A673 (cell line): ENCODE measurements around the gene BCAS4. TPM values are rescaled to one million over a fixed set of nuclear protein-coding genes. Genes with fewer than 3 reads are reported as not detected.

ENCODE experiments used
- BruUV-seq: library from RNA; stranded (reverse); fragments of 400-500 nt; replicated peaks from 2 replicates; lab custom pipeline; 2021; lab: Mats Ljungman, UMichigan
- CTCF ChIA-PET: fragments of 300-600 bp; sonication (Branson Sonifier 250); formaldehyde crosslinking; loops from one replicate; lab custom pipeline; 2022; ENCODE audit warnings: antibody characterized with exemption; lab: Charles Lee
- POLR2A ChIA-PET: fragments of 300-600 bp; sonication (Branson Sonifier 250); formaldehyde crosslinking; loops from one replicate; lab custom pipeline; 2022; ENCODE audit warnings: antibody characterized with exemption; ENCODE audit not compliant: low non-redundant PET; lab: Charles Lee
- DNase-seq: peaks from one replicate; pipeline ENCODE4 v3.0.0-alpha.2; 2015; ENCODE audit warnings: low spot score
- H3K27ac ChIP-seq: fragments of 200-600 bp; sonication (generic); 2 replicates; pipeline ENCODE4 v1.5.1; 2016; ENCODE audit warnings: mixed run types, low read depth, mild to moderate bottlenecking, mixed read lengths, antibody characterized with exemption, low read length; ENCODE audit not compliant: poor library complexity, severe bottlenecking
- H3K27me3 ChIP-seq: fragments of 200-600 bp; sonication (generic); replicated peaks from 2 replicates; pipeline ENCODE4 v1.6.1; 2017; ENCODE audit warnings: mixed run types, low read depth, mild to moderate bottlenecking, mixed read lengths, antibody characterized with exemption, low read length; ENCODE audit not compliant: insufficient read depth, poor library complexity
- H3K36me3 ChIP-seq: fragments of 200-600 bp; sonication (generic); 2 replicates; pipeline ENCODE4 v1.6.1; 2016; ENCODE audit warnings: mixed run types, mild to moderate bottlenecking, mixed read lengths, antibody characterized with exemption, low read length; ENCODE audit not compliant: insufficient read depth, poor library complexity, severe bottlenecking
- H3K4me1 ChIP-seq: fragments of 200-600 bp; sonication (generic); 2 replicates; pipeline ENCODE4 v1.6.1; 2017; ENCODE audit warnings: mixed run types, mild to moderate bottlenecking, mixed read lengths, antibody characterized with exemption, low read length; ENCODE audit not compliant: insufficient read depth, poor library complexity, severe bottlenecking
- H3K4me3 ChIP-seq: fragments of 200-600 bp; sonication (generic); 2 replicates; pipeline ENCODE4 v1.5.1; 2016; ENCODE audit warnings: low read depth, mixed run types, mild to moderate bottlenecking, mixed read lengths, low read length; ENCODE audit not compliant: poor library complexity, severe bottlenecking
- H3K9me3 ChIP-seq: fragments of 200-600 bp; sonication (generic); 2 replicates; pipeline ENCODE4 v1.6.1; 2016; ENCODE audit warnings: mixed run types, low read depth, mild to moderate bottlenecking, mixed read lengths, antibody characterized with exemption, low read length; ENCODE audit not compliant: poor library complexity, severe bottlenecking
- EZH2 ChIP-seq: fragments of 200-600 bp; sonication (generic); IDR thresholded peaks from 2 replicates; pipeline ENCODE4 v1.6.1; 2017; ENCODE audit warnings: borderline replicate concordance, low read depth, mild to moderate bottlenecking, mixed read lengths, antibody characterized with exemption, low read length; ENCODE audit not compliant: poor library complexity, severe bottlenecking
- intact Hi-C: fragments of 100-400 bp; cut with micrococcal nuclease; formaldehyde crosslinking; loops from one replicate; pipeline ENCODE4 v1.10.0; 2022; ENCODE audit not compliant: unreplicated experiment
- total RNA-seq: library from RNA; stranded (reverse); gene quantifications from 2 replicates; pipeline ENCODE4 v1.2.3, GENCODE V29; 2021
- TF ChIP-seq, protein P1 (sequence below): fragments of 300-800, 200-600 bp; sonication (generic); conservative IDR thresholded peaks from 2 replicates; pipeline ENCODE4 v1.5.1; 2017; ENCODE audit warnings: low read depth, mild to moderate bottlenecking, antibody characterized with exemption, low read length, moderate library complexity, mixed read lengths

The BCAS4 gene
- total RNA-seq, 1 experiment from 2014 or later, result 28.4 TPM

GRCh38 chr20:50814438-50815161 is 19.7 kb downstream of the BCAS4 start:
- POLR2A ChIA-PET, result interaction anchor here (0.6 to 0.7 kb wide), 2 partner anchors 19 to 112 kb away, joined by 3 to 6 read pairs; no protein-coding TSS in a partner anchor
- no TSS peak for BruUV-seq
- intact Hi-C loops, result loop anchor here (5.0 kb wide), 1 partner anchor 113 kb away; no protein-coding TSS in a partner anchor

GRCh38 chr20:50815162-50815989 is 20.5 kb downstream of the BCAS4 start:
- TF ChIP-seq, protein P1, sequence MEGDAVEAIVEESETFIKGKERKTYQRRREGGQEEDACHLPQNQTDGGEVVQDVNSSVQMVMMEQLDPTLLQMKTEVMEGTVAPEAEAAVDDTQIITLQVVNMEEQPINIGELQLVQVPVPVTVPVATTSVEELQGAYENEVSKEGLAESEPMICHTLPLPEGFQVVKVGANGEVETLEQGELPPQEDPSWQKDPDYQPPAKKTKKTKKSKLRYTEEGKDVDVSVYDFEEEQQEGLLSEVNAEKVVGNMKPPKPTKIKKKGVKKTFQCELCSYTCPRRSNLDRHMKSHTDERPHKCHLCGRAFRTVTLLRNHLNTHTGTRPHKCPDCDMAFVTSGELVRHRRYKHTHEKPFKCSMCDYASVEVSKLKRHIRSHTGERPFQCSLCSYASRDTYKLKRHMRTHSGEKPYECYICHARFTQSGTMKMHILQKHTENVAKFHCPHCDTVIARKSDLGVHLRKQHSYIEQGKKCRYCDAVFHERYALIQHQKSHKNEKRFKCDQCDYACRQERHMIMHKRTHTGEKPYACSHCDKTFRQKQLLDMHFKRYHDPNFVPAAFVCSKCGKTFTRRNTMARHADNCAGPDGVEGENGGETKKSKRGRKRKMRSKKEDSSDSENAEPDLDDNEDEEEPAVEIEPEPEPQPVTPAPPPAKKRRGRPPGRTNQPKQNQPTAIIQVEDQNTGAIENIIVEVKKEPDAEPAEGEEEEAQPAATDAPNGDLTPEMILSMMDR, result no peak
- no peak for TF ChIP-seq EZH2
- Histone ChIP-seq H3K9me3 (no peaks in the 10 kb centered on the region), H3K4me3 (no peak overlapping the region), H3K4me1 (peaks cover 8% of the 10 kb centered on the region), H3K27me3 (no peaks in the 10 kb centered on the region), H3K27ac (no peak overlapping the region), H3K36me3 (peaks cover 11% of the 10 kb centered on the region)
- CTCF ChIA-PET, result no interaction called here
- POLR2A ChIA-PET, result interaction anchor here (0.7 kb wide), 2 partner anchors 34 to 111 kb away, joined by 3 read pairs; no protein-coding TSS in a partner anchor
- BruUV-seq, result no TSS peak
- DNase-seq, result no peak
- intact Hi-C loops, result loop anchor here (5.0 kb wide), 1 partner anchor 112 kb away; no protein-coding TSS in a partner anchor

More at GRCh38 chr20:50814438-50815161, 19.7 kb downstream of the BCAS4 start:
- Histone ChIP-seq H3K27me3 (no peaks in the 10 kb centered on the region), H3K9me3 (no peaks in the 10 kb centered on the region), H3K36me3 (peaks cover 6% of the 10 kb centered on the region), H3K4me3 (no peak overlapping the region), H3K4me1 (peaks cover 8% of the 10 kb centered on the region), H3K27ac (no peak overlapping the region)
- DNase-seq, result no peak
- TF ChIP-seq EZH2, result no peak
- TF ChIP-seq, protein P1, result no peak
- CTCF ChIA-PET, result no interaction called here

DNA sequence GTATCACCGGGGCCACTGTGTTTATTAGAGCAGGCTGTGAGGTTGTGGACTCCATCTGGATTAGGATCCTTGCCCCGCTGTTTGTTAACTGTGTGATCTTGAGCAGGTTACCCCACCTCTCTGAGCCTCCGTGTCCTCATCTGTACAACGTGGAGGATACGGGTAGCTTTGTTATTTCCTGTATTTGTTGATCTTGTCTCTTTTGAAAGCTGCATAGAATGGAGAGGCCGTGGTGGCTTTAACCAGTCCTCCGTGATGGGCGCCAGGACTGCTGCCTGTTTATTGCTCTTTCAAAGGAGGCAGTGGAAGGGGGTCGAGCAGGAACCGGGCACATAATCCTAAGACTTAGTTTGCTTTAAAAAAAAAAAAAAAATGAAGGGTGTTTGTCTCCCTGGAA is 22.9 kb downstream of the BCAS4 start:
- TF ChIP-seq, protein P1, result no peak
- TF ChIP-seq EZH2, result no peak
- H3K9me3 ChIP-seq, result no peaks in the 10 kb centered on the region
- BruUV-seq, result no TSS peak
- ChIA-PET POLR2A (no interaction called here), CTCF (interaction anchor here (0.5 to 1.4 kb wide), 5 partner anchors 24 to 159 kb away, joined by 3 to 4 read pairs (median 3); no protein-coding TSS in a partner anchor)
- peaks cover 11% of the 10 kb centered on the region for H3K36me3 ChIP-seq
- H3K4me1 ChIP-seq, result peaks cover 8% of the 10 kb centered on the region
- intact Hi-C loops, result loop anchor here (5.0 kb wide), 1 partner anchor 110 kb away; no protein-coding TSS in a partner anchor
- H3K4me3 ChIP-seq, result no peak overlapping the region
- peak overlapping the region; percentile 72 for H3K27ac ChIP-seq
- H3K27me3 ChIP-seq, result no peaks in the 10 kb centered on the region
- DNase-seq, result no peak
